GM11168 (cell line): ENCODE measurements around the gene CCND3.
"Not testable (repeated sequence)": the region's sequence is repeated elsewhere in the genome, so short reads cannot be mapped to it uniquely, and the experiment has no call there.

Source experiments
- in situ Hi-C: fragments of 300-500 bp; cut with MboI; formaldehyde crosslinking; loops from one replicate; pipeline ENCODE4 v1.12.0; 2022; ENCODE audit warnings: low sequenced_read_pairs; ENCODE audit not compliant: unreplicated experiment

Gene CCND3

GRCh38 chr6:41954668-41955067 lies 13.1 kb upstream of the CCND3 start:
- in situ Hi-C loops = no loop called here

DNA sequence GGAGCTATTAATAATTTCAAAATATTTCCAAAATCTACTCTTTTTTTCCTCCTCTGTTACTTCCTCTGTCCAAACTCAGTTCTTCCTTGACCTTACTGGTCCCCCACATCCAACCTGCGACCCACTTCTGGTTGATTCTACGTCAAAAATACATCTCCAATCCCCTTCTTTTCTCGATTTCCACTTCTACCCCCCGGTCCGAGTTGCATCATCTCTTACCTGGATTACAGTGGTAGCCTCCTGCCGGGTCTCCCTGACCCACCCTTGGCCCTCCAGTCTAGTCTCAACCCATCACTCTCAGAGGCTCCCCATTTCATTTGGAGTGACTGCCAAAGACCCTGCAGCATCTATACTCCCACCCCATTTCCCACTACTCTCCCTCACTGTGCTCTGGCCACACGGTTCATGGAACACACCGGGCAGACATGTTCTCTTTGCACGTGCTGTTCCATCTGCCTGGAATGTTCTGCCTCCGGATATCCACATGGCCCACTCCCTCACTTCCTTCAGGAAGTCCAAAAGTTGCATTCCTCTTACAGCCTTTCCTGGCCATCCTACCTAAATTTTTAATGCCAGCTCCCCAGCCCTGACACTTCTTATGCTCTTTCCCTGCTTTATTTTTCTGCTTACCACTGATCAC lies 6.1 kb upstream of the CCND3 start:
- in situ Hi-C loops = no loop called here

- in situ Hi-C loops = no loop called here
These were observed 1.8 kb upstream of the CCND3 start for GRCh38 chr6:41943456-41943855.

DNA sequence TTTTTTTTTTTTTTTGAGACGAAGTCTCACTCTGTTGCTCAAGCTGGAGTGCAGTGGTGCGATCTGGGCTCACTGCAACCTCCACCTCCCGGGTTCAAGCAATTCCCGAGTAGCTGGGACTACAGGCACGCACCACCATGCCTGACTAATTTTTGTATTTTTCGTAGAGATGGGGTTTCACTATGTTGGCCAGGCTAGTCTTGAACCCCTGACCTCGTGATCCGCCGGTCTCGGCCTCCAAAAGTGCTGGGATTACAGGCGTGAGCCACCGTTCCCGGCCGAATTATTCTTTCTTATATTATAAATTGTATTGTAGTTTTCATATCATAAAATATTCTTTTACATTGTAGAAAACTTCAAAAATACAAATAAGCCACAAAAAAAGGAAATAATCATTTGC lies 1.3 kb upstream of the CCND3 start:
- in situ Hi-C loops = not testable (repeated sequence)

GRCh38 chr6:41942067-41942851 lies 651 bp upstream of the CCND3 start:
- in situ Hi-C loops = no loop called here

DNA sequence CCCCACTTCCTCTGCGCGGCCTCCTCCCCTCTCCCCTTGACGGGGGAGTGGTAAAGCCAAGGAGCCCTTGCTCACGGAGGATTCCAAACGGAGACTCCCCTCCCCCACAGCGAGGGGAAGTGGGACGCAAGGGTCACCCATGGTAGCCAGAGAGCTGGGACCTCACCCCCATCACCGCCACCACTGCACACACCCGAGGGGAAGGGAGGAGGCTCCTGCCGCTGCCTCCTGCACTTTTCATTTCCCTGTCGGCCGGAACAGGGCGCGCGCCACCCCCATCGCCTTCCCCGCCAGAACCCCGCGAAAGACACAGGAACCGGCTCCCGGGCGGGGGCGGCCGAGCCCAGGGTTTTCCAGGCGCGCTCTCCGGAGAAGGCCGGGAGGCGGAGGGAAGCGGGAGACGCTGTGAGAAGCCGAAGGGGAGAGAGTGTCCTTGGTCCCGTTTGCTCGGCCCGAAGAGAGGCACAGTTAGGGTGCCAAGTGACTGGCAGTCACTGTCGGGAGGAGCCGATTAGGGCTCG lies 789 bp downstream of the CCND3 start:
- in situ Hi-C loops = no loop called here

DNA sequence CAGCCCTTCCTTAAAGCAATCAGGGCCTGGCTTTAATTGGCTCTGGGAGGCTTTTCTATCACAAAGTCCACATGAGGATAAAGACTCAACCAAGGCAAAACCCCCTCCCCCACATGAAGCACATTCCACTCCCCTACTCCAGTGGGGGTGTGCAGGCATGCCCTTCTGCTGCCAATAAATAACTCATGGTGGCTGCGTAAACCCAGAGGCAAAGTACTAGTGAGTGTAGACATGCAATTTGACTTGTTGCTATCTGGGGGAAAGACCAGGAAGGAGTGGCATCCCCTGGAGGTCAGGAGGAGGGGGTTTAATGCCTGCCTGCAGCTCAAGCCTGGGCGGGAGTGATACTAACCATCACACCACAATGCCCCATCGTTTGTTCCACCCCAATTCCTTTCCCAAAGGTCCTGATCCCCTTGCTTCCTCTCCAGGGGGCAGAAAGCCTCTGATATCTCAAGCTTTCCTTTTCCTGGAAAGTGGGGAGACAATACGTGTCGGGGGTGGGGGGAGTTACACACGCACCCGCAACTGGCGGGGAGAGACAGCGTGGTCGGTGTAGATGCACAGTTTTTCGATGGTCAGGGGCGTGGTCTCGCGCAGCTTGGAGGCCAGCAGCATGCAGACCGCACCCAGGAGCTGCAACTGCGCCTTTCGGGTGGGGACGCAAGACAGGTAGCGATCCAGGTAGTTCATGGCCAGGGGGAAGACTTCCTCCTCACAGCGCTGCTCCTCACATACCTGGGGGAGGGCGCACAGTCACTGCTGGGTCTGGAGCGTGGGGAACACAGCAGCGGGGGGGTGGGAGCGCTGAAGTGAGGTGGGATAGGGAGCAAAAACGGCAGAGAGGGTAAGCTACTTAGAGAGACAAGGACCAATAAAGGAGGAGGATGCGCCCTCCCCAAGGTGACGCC lies 1.5 kb downstream of the CCND3 start:
- in situ Hi-C loops = no loop called here

- in situ Hi-C loops = no loop called here
These were observed 2.3 kb downstream of the CCND3 start for GRCh38 chr6:41939176-41939847.

- in situ Hi-C loops = no loop called here
These were observed 2.9 kb downstream of the CCND3 start for GRCh38 chr6:41938590-41939175.

- in situ Hi-C loops = no loop called here
These were observed 3.6 kb downstream of the CCND3 start for GRCh38 chr6:41937861-41938574.

- in situ Hi-C loops = no loop called here
These were observed 4.1 kb downstream of the CCND3 start for GRCh38 chr6:41937472-41937860.

DNA sequence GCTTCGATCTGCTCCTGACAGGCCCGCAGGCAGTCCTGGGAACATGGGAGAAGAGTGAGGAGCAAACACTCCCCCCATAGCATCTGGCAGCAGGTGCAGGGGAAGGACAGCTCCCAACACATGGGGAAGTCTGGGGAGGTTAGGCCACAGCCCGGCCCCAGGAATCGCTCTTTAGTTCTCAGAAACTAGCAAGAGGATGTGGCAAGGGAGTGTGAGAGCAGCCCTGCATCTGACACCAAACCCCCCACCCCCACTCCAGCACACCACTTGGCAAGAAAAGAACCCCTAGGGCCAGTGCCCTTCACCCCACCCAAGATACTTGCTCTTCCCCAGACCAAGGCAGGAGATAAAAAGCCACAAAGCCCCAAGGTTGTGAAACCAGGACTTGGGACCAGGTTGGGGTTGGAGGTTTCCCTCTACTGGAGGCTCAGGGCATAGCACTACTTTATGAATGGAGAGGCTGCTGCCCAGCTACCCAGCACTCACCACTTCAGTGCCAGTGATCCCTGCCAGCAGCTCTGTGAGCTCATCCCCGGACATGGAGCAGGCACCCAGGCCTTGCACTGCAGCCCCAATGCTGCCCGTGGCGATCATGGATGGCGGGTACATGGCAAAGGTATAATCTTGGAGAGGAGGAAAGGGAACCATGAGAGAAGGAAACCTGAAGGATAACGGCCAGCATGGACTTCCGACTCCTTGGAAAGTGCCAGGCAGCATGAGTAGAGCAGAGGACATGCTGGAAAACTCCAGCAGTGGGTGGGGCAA lies 5.4 kb downstream of the CCND3 start:
- in situ Hi-C loops = no loop called here

DNA sequence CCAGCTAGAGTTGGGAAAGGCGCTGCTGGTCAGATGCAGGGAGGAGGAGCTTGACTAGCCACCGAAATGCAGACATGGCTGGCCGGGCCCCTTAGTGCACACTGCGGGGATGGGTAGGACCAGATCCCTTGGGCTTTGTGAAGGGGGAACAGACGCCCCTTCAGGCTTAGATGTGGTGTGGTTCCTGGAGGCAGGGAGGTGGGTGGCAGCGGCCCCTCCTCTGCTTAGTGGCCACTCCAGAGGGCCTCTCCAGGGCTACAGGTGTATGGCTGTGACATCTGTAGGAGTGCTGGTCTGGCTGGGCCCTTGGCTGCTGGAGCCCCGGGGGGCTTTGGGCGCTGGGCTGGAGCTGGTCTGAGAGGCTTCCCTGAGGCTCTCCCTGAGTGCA lies 5.9 kb downstream of the CCND3 start:
- in situ Hi-C loops = no loop called here

DNA sequence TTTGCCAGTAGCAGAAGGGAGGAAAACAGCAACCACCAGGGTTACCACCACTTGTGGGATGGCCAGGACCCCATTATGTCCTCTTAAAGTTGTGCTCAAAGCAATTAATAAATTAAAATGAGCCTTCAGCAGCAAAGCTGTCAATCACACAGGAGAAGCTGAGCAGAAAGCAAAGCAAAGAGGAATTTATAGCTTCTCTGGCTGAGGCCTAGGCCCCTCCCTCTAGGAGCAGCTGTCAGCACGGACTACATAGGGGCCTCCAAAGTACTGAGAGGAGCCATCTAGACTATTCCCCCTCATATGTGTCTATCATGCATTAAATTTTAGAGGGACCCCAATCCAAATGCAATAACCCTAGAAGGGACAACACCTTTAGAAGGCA lies 6.4 kb downstream of the CCND3 start:
- in situ Hi-C loops = no loop called here

- in situ Hi-C loops = no loop called here
These were observed 7.1 kb downstream of the CCND3 start for GRCh38 chr6:41934278-41935192.

GRCh38 chr6:41932378-41932777 lies 9.2 kb downstream of the CCND3 start:
- in situ Hi-C loops = no loop called here

DNA sequence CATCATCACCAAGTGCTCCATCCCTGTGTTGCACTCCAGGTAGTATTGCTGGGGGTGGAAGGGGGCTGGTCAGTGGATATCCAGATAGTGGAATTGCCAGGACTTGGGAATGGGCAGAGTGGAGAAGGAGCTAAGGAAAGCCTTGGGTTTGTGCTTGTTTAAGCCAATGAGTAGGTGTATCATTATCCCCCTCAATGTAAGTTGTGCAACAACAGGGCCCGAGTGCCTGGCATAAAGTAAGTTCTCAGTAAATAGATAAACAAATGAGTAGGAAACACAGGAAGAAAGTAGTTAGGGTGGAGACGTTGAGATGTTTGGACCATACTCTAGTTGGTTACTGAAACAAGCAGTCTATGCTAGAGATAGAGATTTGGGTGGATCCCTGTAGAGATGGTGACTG lies 9.8 kb downstream of the CCND3 start:
- in situ Hi-C loops = no loop called here

GRCh38 chr6:41929924-41930323 lies 11.7 kb downstream of the CCND3 start:
- in situ Hi-C loops = no loop called here
